Measurements from ENCODE around the gene HPS5. TPM values are rescaled to one million over a fixed set of nuclear protein-coding genes. Genes with fewer than 3 reads are reported as not detected.

HPS5 gene
- total RNA-seq, 2 experiments from 2014 or later = 16.0 to 17.2 TPM

- Mint-ChIP-seq H3K4me3 (no peak overlapping the region), H3K27me3 (no peaks in the 10 kb centered on the region), H3K4me1 (ENCODE audit: low read depth) (no peaks in the 10 kb centered on the region), H3K9me3 (no peaks in the 10 kb centered on the region), H3K36me3 (ENCODE audit: low read depth) (peaks cover 37% of the 10 kb centered on the region), H3K27ac (no peak overlapping the region)
- DNase-seq (no peak), ATAC-seq (no peak)
- TF ChIP-seq CTCF (IDR thresholded peaks at IDR 0.05) = no peak
- intact Hi-C loops (cut with micrococcal nuclease) = no loop called here
- ChIA-PET POLR2A (no interaction called here), CTCF (interaction anchor here (1.3 kb wide), 1 partner anchor 56 kb away, joined by 5 read pairs; no protein-coding TSS in a partner anchor)
Measured at GRCh38 chr11:18299721-18300120, 22.2 kb downstream of the HPS5 start.

GRCh38 chr11:18295316-18295715 is 26.6 kb downstream of the HPS5 start:
- Mint-ChIP-seq H3K4me1 (ENCODE audit: low read depth) (no peaks in the 10 kb centered on the region), H3K27ac (no peak overlapping the region), H3K9me3 (no peaks in the 10 kb centered on the region), H3K36me3 (ENCODE audit: low read depth) (peaks cover 49% of the 10 kb centered on the region), H3K27me3 (no peaks in the 10 kb centered on the region), H3K4me3 (no peak overlapping the region)
- POLR2A ChIA-PET = interaction anchor here (1.2 kb wide), 1 partner anchor 11 kb away, joined by 3 read pairs; no protein-coding TSS in a partner anchor
- CTCF ChIA-PET = interaction anchor here (1.4 to 4.4 kb wide), 3 partner anchors 12 to 52 kb away, joined by 3 to 18 read pairs (median 3); no protein-coding TSS in a partner anchor
- DNase-seq (no peak), ATAC-seq (no peak)
- intact Hi-C loops (cut with micrococcal nuclease) = no loop called here
- no peak for TF ChIP-seq CTCF (IDR thresholded peaks at IDR 0.05)

- H3K36me3 Mint-ChIP-seq (ENCODE audit: low read depth) = peaks cover 48% of the 10 kb centered on the region
Measured at GRCh38 chr11:18294862-18295261, 27.1 kb downstream of the HPS5 start.

GRCh38 chr11:18288911-18289310 is 33.0 kb downstream of the HPS5 start:
- CTCF ChIA-PET = interaction anchor here (2.3 to 3.7 kb wide), 2 partner anchors 45 to 173 kb away, joined by 6 to 12 read pairs; no protein-coding TSS in a partner anchor
- no peak for ATAC-seq
- Mint-ChIP-seq H3K27ac (no peak overlapping the region), H3K9me3 (no peaks in the 10 kb centered on the region), H3K36me3 (ENCODE audit: low read depth) (peaks cover 24% of the 10 kb centered on the region), H3K4me1 (ENCODE audit: low read depth) (no peaks in the 10 kb centered on the region), H3K4me3 (no peak overlapping the region), H3K27me3 (no peaks in the 10 kb centered on the region)
- POLR2A ChIA-PET = no interaction called here
- intact Hi-C loops (cut with micrococcal nuclease) = no loop called here
- no peak for DNase-seq
- TF ChIP-seq CTCF (IDR thresholded peaks at IDR 0.05) = no peak

More at GRCh38 chr11:18294862-18295261, 27.1 kb downstream of the HPS5 start:
- ATAC-seq (peak; percentile 24), DNase-seq (no peak)
- Mint-ChIP-seq H3K27ac (no peak overlapping the region), H3K4me3 (no peak overlapping the region), H3K9me3 (no peaks in the 10 kb centered on the region), H3K4me1 (ENCODE audit: low read depth) (no peaks in the 10 kb centered on the region), H3K27me3 (no peaks in the 10 kb centered on the region)
- ChIA-PET POLR2A (interaction anchor here (1.2 kb wide), 1 partner anchor 11 kb away, joined by 3 read pairs; no protein-coding TSS in a partner anchor), CTCF (interaction anchor here (1.4 to 4.4 kb wide), 3 partner anchors 13 to 51 kb away, joined by 3 to 18 read pairs (median 3); no protein-coding TSS in a partner anchor)
- no peak for TF ChIP-seq CTCF (IDR thresholded peaks at IDR 0.05)
- intact Hi-C loops (cut with micrococcal nuclease) = no loop called here

- POLR2A ChIA-PET = no interaction called here
- DNase-seq (no peak), ATAC-seq (no peak)
- Mint-ChIP-seq H3K27me3 (no peaks in the 10 kb centered on the region), H3K9me3 (no peaks in the 10 kb centered on the region), H3K27ac (no peak overlapping the region), H3K4me1 (ENCODE audit: low read depth) (peaks cover 4% of the 10 kb centered on the region), H3K36me3 (ENCODE audit: low read depth) (peaks cover 27% of the 10 kb centered on the region), H3K4me3 (no peak overlapping the region)
- no peak for TF ChIP-seq CTCF (IDR thresholded peaks at IDR 0.05)
- intact Hi-C loops (cut with micrococcal nuclease) = no loop called here
- CTCF ChIA-PET = interaction anchor here (1.2 to 1.6 kb wide), 2 partner anchors 11 to 170 kb away, joined by 4 read pairs; no protein-coding TSS in a partner anchor
Measured at GRCh38 chr11:18285841-18286240, 36.1 kb downstream of the HPS5 start.

Measured in activated CD8-positive, alpha-beta T cell treated with anti-CD3 and anti-CD28 coated beads for 36 hours (primary cell).